ENCODE data around the gene TNNI2. TPM values are rescaled to one million over a fixed set of nuclear protein-coding genes. Genes with fewer than 3 reads are reported as not detected.

Gene TNNI2
- total RNA-seq, 2 donors from 2014 or later, result not detected

- no peaks in the 10 kb centered on the region for H3K36me3 Mint-ChIP-seq (ENCODE audit: low read depth)
- no peaks in the 10 kb centered on the region for H3K4me1 ChIP-seq (ENCODE audit: control insufficient read depth, insufficient read depth, low read length)
- H3K4me1 Mint-ChIP-seq, result no peaks in the 10 kb centered on the region
- no peak overlapping the region for H3K27ac ChIP-seq (ENCODE audit: low read depth, low read length)
- H3K4me3 ChIP-seq (ENCODE audit: low read length), result no peak overlapping the region
- H3K9me3 Mint-ChIP-seq, result no peaks in the 10 kb centered on the region
- H3K27me3 Mint-ChIP-seq (ENCODE audit: insufficient read depth), result peaks cover 39% of the 10 kb centered on the region
- no peak overlapping the region for H3K9ac ChIP-seq (ENCODE audit: extremely low read depth, low read length, poor library complexity, severe bottlenecking)
- no peak for TF ChIP-seq CTCF (conservative IDR thresholded peaks at IDR 0.05)
- WGBS, 2 experiments (ENCODE audit: insufficient coverage in 1 of 2, insufficient read length in 1 of 2), result 81 to 84% methylated on average over 9 to 11 of the region's 11 CpGs
- H3K36me3 ChIP-seq (ENCODE audit: control insufficient read depth, insufficient read depth, low read length), result no peaks in the 10 kb centered on the region
- H3K27me3 ChIP-seq (ENCODE audit: control insufficient read depth, insufficient read depth, low read length, poor library complexity, severe bottlenecking), result peaks cover 47% of the 10 kb centered on the region
- no peak overlapping the region for H3K27ac Mint-ChIP-seq
- H3K4me3 Mint-ChIP-seq, result no peak overlapping the region
- DNase-seq, result no peak
- H3K9me3 ChIP-seq (ENCODE audit: control insufficient read depth, low read length), result no peaks in the 10 kb centered on the region
Observed at GRCh38 chr11:1829039-1829820, 9.6 kb upstream of the TNNI2 start.

DNA sequence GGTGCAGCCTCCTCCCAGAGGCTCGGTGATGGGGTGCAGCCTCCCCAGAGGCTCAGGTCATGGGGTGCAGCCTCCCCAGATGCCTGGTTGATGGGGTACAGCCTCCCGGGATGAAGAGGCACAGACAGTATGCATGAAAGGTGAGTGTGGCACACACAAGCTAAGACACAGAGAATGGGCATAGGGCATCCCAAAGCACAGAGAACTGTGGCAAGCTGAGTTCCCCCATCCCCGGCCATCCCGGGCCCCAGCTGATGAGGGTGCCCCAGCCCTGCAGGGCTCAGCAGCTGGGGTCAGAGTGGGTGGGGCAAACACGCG is 8.8 kb upstream of the TNNI2 start:
- H3K4me1 ChIP-seq (ENCODE audit: control insufficient read depth, insufficient read depth, low read length), result no peaks in the 10 kb centered on the region
- TF ChIP-seq CTCF (conservative IDR thresholded peaks at IDR 0.05), result no peak

GRCh38 chr11:1830322-1831223 is 8.2 kb upstream of the TNNI2 start:
- Mint-ChIP-seq H3K27me3 (ENCODE audit: insufficient read depth) (peaks cover 41% of the 10 kb centered on the region), H3K36me3 (ENCODE audit: low read depth) (no peaks in the 10 kb centered on the region), H3K9me3 (no peaks in the 10 kb centered on the region), H3K4me3 (no peak overlapping the region), H3K27ac (no peak overlapping the region), H3K4me1 (no peaks in the 10 kb centered on the region)
- Histone ChIP-seq H3K27me3 (ENCODE audit: control insufficient read depth, insufficient read depth, low read length, poor library complexity, severe bottlenecking) (peaks cover 47% of the 10 kb centered on the region), H3K4me3 (ENCODE audit: low read length) (no peak overlapping the region), H3K9ac (ENCODE audit: extremely low read depth, low read length, poor library complexity, severe bottlenecking) (no peak overlapping the region), H3K9me3 (ENCODE audit: control insufficient read depth, low read length) (no peaks in the 10 kb centered on the region), H3K36me3 (ENCODE audit: control insufficient read depth, insufficient read depth, low read length) (no peaks in the 10 kb centered on the region), H3K27ac (ENCODE audit: low read depth, low read length) (no peak overlapping the region), H3K4me1 (ENCODE audit: control insufficient read depth, insufficient read depth, low read length) (no peaks in the 10 kb centered on the region)
- TF ChIP-seq CTCF (conservative IDR thresholded peaks at IDR 0.05), result no peak
- DNase-seq, result peak; percentile 45
- 84 to 87% methylated on average over 15 to 33 of the region's 33 CpGs for WGBS, 2 experiments (ENCODE audit: insufficient coverage in 1 of 2, insufficient read length in 1 of 2)

More for the DNA sequence above, 8.8 kb upstream of the TNNI2 start:
- whole genome bisulfite sequencing, 2 experiments (ENCODE audit: insufficient coverage in 1 of 2, insufficient read length in 1 of 2), result 88 to 91% methylated on average over 3 to 6 of the region's 6 CpGs
- no peak for DNase-seq
- Mint-ChIP-seq H3K27me3 (ENCODE audit: insufficient read depth) (peaks cover 41% of the 10 kb centered on the region), H3K9me3 (no peaks in the 10 kb centered on the region), H3K4me3 (no peak overlapping the region), H3K4me1 (no peaks in the 10 kb centered on the region), H3K36me3 (ENCODE audit: low read depth) (no peaks in the 10 kb centered on the region), H3K27ac (no peak overlapping the region)
- Histone ChIP-seq H3K27ac (ENCODE audit: low read depth, low read length) (no peak overlapping the region), H3K9ac (ENCODE audit: extremely low read depth, low read length, poor library complexity, severe bottlenecking) (no peak overlapping the region), H3K36me3 (ENCODE audit: control insufficient read depth, insufficient read depth, low read length) (no peaks in the 10 kb centered on the region), H3K27me3 (ENCODE audit: control insufficient read depth, insufficient read depth, low read length, poor library complexity, severe bottlenecking) (peaks cover 47% of the 10 kb centered on the region), H3K4me3 (ENCODE audit: low read length) (no peak overlapping the region), H3K9me3 (ENCODE audit: control insufficient read depth, low read length) (no peaks in the 10 kb centered on the region)

Data from endodermal cell (in vitro differentiated cells).